B cell (primary cell): ENCODE results near the gene PSD. TPM values are rescaled to one million over a fixed set of nuclear protein-coding genes. Genes with fewer than 3 reads are reported as not detected.

Experiments used
- ATAC-seq: fragments of 200-7000 bp; cut with Tn5 transposase; one replicate; pipeline ENCODE4 v1.10.0; 2021; ENCODE audit warnings: low read depth, mild to moderate bottlenecking, moderate number of reproducible peaks, moderate library complexity
- CTCF ChIA-PET: fragments of 350-600 bp; sonication (Branson Sonifier 250); formaldehyde crosslinking; loops from one replicate; lab custom pipeline; 2021; ENCODE audit warnings: antibody characterized with exemption, inconsistent platforms; lab: Charles Lee
- POLR2A ChIA-PET: fragments of 350-600 bp; sonication (Branson Sonifier 250); formaldehyde crosslinking; loops from one replicate; lab custom pipeline; 2021; ENCODE audit warnings: antibody characterized with exemption; lab: Charles Lee
- DNase-seq: peaks from one replicate; pipeline ENCODE4 v3.0.0; 2013
- H2AFZ ChIP-seq: 2 replicates; pipeline ENCODE4 v1.6.1; 2012; ENCODE audit warnings: mild to moderate bottlenecking, low read depth, low read length; ENCODE audit not compliant: insufficient read depth, poor library complexity, severe bottlenecking
- H3K27ac ChIP-seq, 2 donors: 1 replicate in 1 of 2; 2 replicates in 1 of 2; pipeline ENCODE4 v1.5.1; 2012 to 2013; ENCODE audit warnings: low read length in 2 of 2, mild to moderate bottlenecking in 2 of 2, moderate library complexity in 1 of 2
- H3K27me3 ChIP-seq, 4 experiments: fragments of 200-600 bp in 1 of 4; sonication (generic) in 1 of 4; replicated peaks in 1 of 4; 1 replicate in 2 of 4; 2 replicates in 2 of 4; pipeline versions ENCODE4 v1.6.1 to v1.7.0; 2013 to 2016; ENCODE audit warnings: low read length in 3 of 4, mild to moderate bottlenecking in 2 of 4, mixed read lengths in 1 of 4, moderate library complexity in 1 of 4; ENCODE audit not compliant: insufficient read depth in 4 of 4, control insufficient read depth in 3 of 4; ENCODE audit errors: control extremely low read depth in 1 of 4
- H3K36me3 ChIP-seq, 2 experiments: replicated peaks in 1 of 2; 1 replicate in 1 of 2; 2 replicates in 1 of 2; pipeline versions ENCODE4 v1.6.1 to v1.7.1; 2013; ENCODE audit warnings: low read length in 1 of 2; ENCODE audit not compliant: insufficient read depth in 2 of 2, control insufficient read depth in 1 of 2; ENCODE audit errors: control extremely low read depth in 1 of 2, extremely low read depth in 1 of 2
- H3K4me1 ChIP-seq, 2 donors: fragments of 200-600 bp in 1 of 2; sonication (generic) in 1 of 2; 1 replicate in 1 of 2; 2 replicates in 1 of 2; pipeline versions ENCODE4 v1.5.1 to v1.6.1; 2013 to 2017; ENCODE audit warnings: low read length in 2 of 2; ENCODE audit not compliant: control insufficient read depth in 2 of 2, insufficient read depth in 2 of 2
- H3K4me2 ChIP-seq: replicated peaks from 2 replicates; pipeline ENCODE3; 2012; ENCODE audit warnings: mild to moderate bottlenecking, low read depth, low read length; ENCODE audit not compliant: poor library complexity, severe bottlenecking
- H3K4me3 ChIP-seq, 5 experiments: fragments of 200-600 bp in 1 of 5; sonication (generic) in 1 of 5; 1 replicate in 3 of 5; 2 replicates in 2 of 5; pipeline versions ENCODE4 v1.5.1 to v1.7.0; 2011 to 2016; ENCODE audit warnings: low read length in 4 of 5, mild to moderate bottlenecking in 4 of 5, low read depth in 2 of 5, control low read depth in 1 of 5, moderate library complexity in 1 of 5; ENCODE audit not compliant: insufficient read depth in 1 of 5; ENCODE audit errors: control extremely low read depth in 1 of 5, extremely low read depth in 1 of 5
- H3K79me2 ChIP-seq: fragments of 200-600 bp; sonication (generic); one replicate; pipeline ENCODE4 v1.6.0; 2016; ENCODE audit warnings: low read length; ENCODE audit not compliant: control insufficient read depth, insufficient read depth
- H3K9ac ChIP-seq: fragments of 200-600 bp; sonication (generic); 2 replicates; pipeline ENCODE4 v1.6.1; 2017; ENCODE audit warnings: mild to moderate bottlenecking, low read length, moderate library complexity
- H3K9me3 ChIP-seq, 3 donors: one replicate each; pipeline versions ENCODE4 v1.6.1 to v1.7.1; 2013; ENCODE audit warnings: low read length in 2 of 3; ENCODE audit not compliant: control insufficient read depth in 2 of 3, insufficient read depth in 1 of 3; ENCODE audit errors: control extremely low read depth in 1 of 3
- H4K20me1 ChIP-seq: 2 replicates; pipeline ENCODE4 v1.6.0; 2012; ENCODE audit warnings: mild to moderate bottlenecking, low read length; ENCODE audit not compliant: insufficient read depth, control insufficient read depth, poor library complexity, severe bottlenecking
- H3K27ac Mint-ChIP-seq: one replicate; pipeline ENCODE4 v1.8.0; 2021; ENCODE audit warnings: mixed read lengths
- H3K27me3 Mint-ChIP-seq: one replicate; pipeline ENCODE4 v1.8.0; 2021; ENCODE audit warnings: mixed read lengths
- H3K4me1 Mint-ChIP-seq: one replicate; pipeline ENCODE4 v1.8.0; 2021; ENCODE audit warnings: mixed read lengths
- H3K4me3 Mint-ChIP-seq: one replicate; pipeline ENCODE4 v1.8.0; 2021; ENCODE audit warnings: mixed read lengths
- H3K9me3 Mint-ChIP-seq: one replicate; pipeline ENCODE4 v1.8.0; 2022; ENCODE audit warnings: mixed read lengths; ENCODE audit not compliant: insufficient read depth
- CTCF ChIP-seq: fragments of 200-600 bp; IDR thresholded peaks from one replicate; pipeline ENCODE4 v1.8.0; 2022; ENCODE audit warnings: antibody characterized with exemption, mild to moderate bottlenecking
- EZH2 ChIP-seq: IDR thresholded peaks from 2 replicates; pipeline ENCODE4 v1.6.1; 2012; ENCODE audit warnings: borderline replicate concordance, low read depth, mild to moderate bottlenecking, moderate library complexity, low read length; ENCODE audit not compliant: insufficient read depth, poor library complexity, severe bottlenecking
- WGBS: methylation state at CpG from one replicate; pipeline ENCODE4 v1.1.5; 2013; ENCODE audit warnings: missing lambda C conversion rate; ENCODE audit not compliant: insufficient coverage; 5-methylcytosine and 5-hydroxymethylcytosine counted together
- intact Hi-C: fragments of 100-400 bp; cut with micrococcal nuclease; formaldehyde crosslinking; loops from one replicate; pipeline ENCODE4 v1.10.0; 2022
- polyA plus RNA-seq: library from polyadenylated mRNA; depleted of rRNA; stranded (reverse); fragments of >200 nt; gene quantifications from 2 replicates; pipeline ENCODE4 v1.2.3, GENCODE V29; 2012
- total RNA-seq, 2 donors: library from RNA; stranded (reverse); fragments of 120-200 nt in 1 of 2; gene quantifications; 1 replicate in 1 of 2; 2 replicates in 1 of 2; pipeline versions ENCODE4 v1.2.3 to v1.2.4, GENCODE V29; 2013 to 2022

The PSD gene
- total and polyA plus RNA-seq, 2 donors (not counting 1 experiment from before 2014, with no cell fraction given): 0.52 to 0.81 TPM

GRCh38 chr10:102402512-102402896 lies 16.1 kb downstream of the PSD start:
- peaks cover 20% of the 10 kb centered on the region for H3K79me2 ChIP-seq
- CTCF ChIA-PET: interaction anchor here (0.9 to 4.4 kb wide), 12 partner anchors 9 to 173 kb away, joined by 3 to 35 read pairs (median 6); partner anchors contain the start of genes C10orf95, CUEDC2 and FBXL15
- peaks cover 74% of the 10 kb centered on the region for H4K20me1 ChIP-seq
- no peak overlapping the region for H3K27ac ChIP-seq
- H3K9me3 ChIP-seq: no peaks in the 10 kb centered on the region
- POLR2A ChIA-PET: interaction anchor here (1.0 kb wide), 1 partner anchor 13 kb away, joined by 4 read pairs; no protein-coding TSS in a partner anchor
- H3K36me3 ChIP-seq: peaks cover 0 to 44% of the 10 kb centered on the region in 2 experiments
- peaks cover 23 to 29% of the 10 kb centered on the region in 2 donors for H3K4me1 ChIP-seq
- no peak overlapping the region for H3K4me3 ChIP-seq
- Mint-ChIP-seq H3K27me3 (peaks cover 4% of the 10 kb centered on the region), H3K27ac (no peak overlapping the region), H3K4me1 (peaks cover 32% of the 10 kb centered on the region), H3K4me3 (no peak overlapping the region), H3K9me3 (no peaks in the 10 kb centered on the region)
- intact Hi-C loops: no loop called here
- TF ChIP-seq CTCF (no peak), EZH2 (no peak)
- H3K4me2 ChIP-seq: no peak overlapping the region
- WGBS: no CpG with 5 or more reads among the region's 5 CpGs
- H3K9ac ChIP-seq: no peak overlapping the region
- H2AFZ ChIP-seq: no peak overlapping the region
- ATAC-seq (no peak), DNase-seq (peak; percentile 37)
- H3K27me3 ChIP-seq: peaks cover 0 to 4% (median under 1%) of the 10 kb centered on the region in 4 experiments

- peaks cover 76% of the 10 kb centered on the region for H4K20me1 ChIP-seq
- Mint-ChIP-seq H3K9me3 (no peaks in the 10 kb centered on the region), H3K4me1 (peaks cover 37% of the 10 kb centered on the region), H3K27ac (peak overlapping the region; percentile 63), H3K27me3 (no peaks in the 10 kb centered on the region), H3K4me3 (no peak overlapping the region)
- no peak overlapping the region for H3K4me3 ChIP-seq
- no peaks in the 10 kb centered on the region for H3K9me3 ChIP-seq
- H3K27me3 ChIP-seq: no peaks in the 10 kb centered on the region
- peak; percentile 49 for DNase-seq
- intact Hi-C loops: no loop called here
- H3K79me2 ChIP-seq: peaks cover 24% of the 10 kb centered on the region
- H3K27ac ChIP-seq: no peak overlapping the region
- H3K4me2 ChIP-seq: no peak overlapping the region
- peaks cover 0 to 49% of the 10 kb centered on the region in 2 experiments for H3K36me3 ChIP-seq
- no peak overlapping the region for H2AFZ ChIP-seq
- peaks cover 26 to 34% of the 10 kb centered on the region in 2 donors for H3K4me1 ChIP-seq
- ChIA-PET POLR2A (interaction anchor here (1.0 to 1.2 kb wide), 2 partner anchors 8 to 13 kb away, joined by 3 to 4 read pairs; no protein-coding TSS in a partner anchor), CTCF (interaction anchor here (0.9 to 7.1 kb wide), 8 partner anchors 9 to 171 kb away, joined by 3 to 35 read pairs (median 10); partner anchors contain the start of genes C10orf95 and FBXL15)
- ATAC-seq: no peak
- TF ChIP-seq EZH2 (no peak), CTCF (no peak)
- no peak overlapping the region for H3K9ac ChIP-seq
- WGBS: 94% methylated on average over 12 of the region's 18 CpGs
Observed at GRCh38 chr10:102401735-102402511, 16.7 kb downstream of the PSD start.
